Gastrocnemius medialis (tissue), 4 donors: ENCODE data around the gene ARID1B.

ENCODE experiments used
- POLR2A ChIP-seq, 2 donors: fragments of 450-650 bp; IDR thresholded peaks; one replicate each; pipeline ENCODE4 v1.6.1; 2017; ENCODE audit warnings: antibody characterized with exemption in 2 of 2, mild to moderate bottlenecking in 2 of 2, moderate library complexity in 2 of 2
- TF ChIP-seq, protein P1 (sequence below), 5 experiments: fragments of 450-650 bp in 3 of 5; fragments of 200-600 bp in 2 of 5; sonication (generic) in 2 of 5; IDR thresholded peaks in 4 of 5; conservative IDR thresholded peaks in 1 of 5; 1 replicate in 4 of 5; 2 replicates in 1 of 5; pipeline ENCODE4 v1.5.1; 2016 to 2019; ENCODE audit warnings: antibody characterized with exemption in 5 of 5, mild to moderate bottlenecking in 3 of 5, moderate library complexity in 3 of 5

DNA sequence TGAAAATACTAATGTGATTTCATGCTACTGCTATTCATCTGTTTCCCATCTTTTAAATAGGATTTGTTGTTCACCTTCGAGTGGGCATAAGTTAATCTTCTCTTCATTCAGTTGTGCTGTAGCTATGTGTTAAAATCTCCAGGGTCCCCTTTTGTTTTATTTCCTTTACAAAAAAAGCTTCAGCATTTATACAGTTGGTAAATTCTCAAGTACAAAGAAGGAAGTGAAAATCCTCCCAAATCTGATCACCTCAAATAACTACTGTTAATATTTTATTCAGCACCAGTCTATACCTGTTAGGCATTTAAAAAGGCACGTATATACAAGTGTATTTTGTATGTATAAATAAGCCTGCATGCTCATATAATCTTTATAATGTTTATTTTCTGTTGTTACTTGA, 294.9 kb downstream of the ARID1B start:
- TF ChIP-seq, protein P1, sequence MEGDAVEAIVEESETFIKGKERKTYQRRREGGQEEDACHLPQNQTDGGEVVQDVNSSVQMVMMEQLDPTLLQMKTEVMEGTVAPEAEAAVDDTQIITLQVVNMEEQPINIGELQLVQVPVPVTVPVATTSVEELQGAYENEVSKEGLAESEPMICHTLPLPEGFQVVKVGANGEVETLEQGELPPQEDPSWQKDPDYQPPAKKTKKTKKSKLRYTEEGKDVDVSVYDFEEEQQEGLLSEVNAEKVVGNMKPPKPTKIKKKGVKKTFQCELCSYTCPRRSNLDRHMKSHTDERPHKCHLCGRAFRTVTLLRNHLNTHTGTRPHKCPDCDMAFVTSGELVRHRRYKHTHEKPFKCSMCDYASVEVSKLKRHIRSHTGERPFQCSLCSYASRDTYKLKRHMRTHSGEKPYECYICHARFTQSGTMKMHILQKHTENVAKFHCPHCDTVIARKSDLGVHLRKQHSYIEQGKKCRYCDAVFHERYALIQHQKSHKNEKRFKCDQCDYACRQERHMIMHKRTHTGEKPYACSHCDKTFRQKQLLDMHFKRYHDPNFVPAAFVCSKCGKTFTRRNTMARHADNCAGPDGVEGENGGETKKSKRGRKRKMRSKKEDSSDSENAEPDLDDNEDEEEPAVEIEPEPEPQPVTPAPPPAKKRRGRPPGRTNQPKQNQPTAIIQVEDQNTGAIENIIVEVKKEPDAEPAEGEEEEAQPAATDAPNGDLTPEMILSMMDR (IDR thresholded peaks at IDR 0.05 in 4 of 5, conservative IDR thresholded peaks at IDR 0.05 in 1 of 5) = no peak
- no peak for TF ChIP-seq POLR2A (IDR thresholded peaks at IDR 0.05)
